Measurements from ENCODE around the gene COL1A2. TPM values are rescaled to one million over a fixed set of nuclear protein-coding genes. Genes with fewer than 3 reads are reported as not detected.

The COL1A2 gene
- total RNA-seq, 1 donor from 2014 or later = 6,748 TPM

GRCh38 chr7:94441138-94441537, 46.4 kb downstream of the COL1A2 start:
- FAIRE-seq (no peak), DNase-seq (ENCODE audit: low read depth) (no peak)
- Mint-ChIP-seq H3K36me3 (ENCODE audit: low read depth, unreplicated experiment) (no peaks in the 10 kb centered on the region), H3K4me3 (ENCODE audit: unreplicated experiment) (peak overlapping the region; percentile 41), H3K27me3 (ENCODE audit: low read depth, unreplicated experiment) (no peaks in the 10 kb centered on the region), H3K27ac (ENCODE audit: unreplicated experiment) (peak overlapping the region; percentile 82), H3K9me3 (ENCODE audit: unreplicated experiment) (no peaks in the 10 kb centered on the region), H3K4me1 (ENCODE audit: low read depth, unreplicated experiment) (peaks cover 19% of the 10 kb centered on the region)
- Histone ChIP-seq H3K79me2 (ENCODE audit: insufficient read depth, low read length) (no peaks in the 10 kb centered on the region), H2AFZ (ENCODE audit: low read depth, low read length) (no peak overlapping the region), H3K36me3 (ENCODE audit: insufficient read depth, low read length) (no peaks in the 10 kb centered on the region), H4K20me1 (ENCODE audit: insufficient read depth, low read length) (no peaks in the 10 kb centered on the region), H3K9me3 (ENCODE audit: insufficient read depth, low read depth, low read length) (no peaks in the 10 kb centered on the region), H3K9ac (ENCODE audit: low read length) (no peak overlapping the region), H3K27me3 (ENCODE audit: insufficient read depth, low read length) (no peaks in the 10 kb centered on the region), H3K4me3 (ENCODE audit: insufficient read depth, low read depth, low read length) (no peak overlapping the region), H3K4me2 (ENCODE audit: low read length) (peak overlapping the region; percentile 60), H3K4me1 (ENCODE audit: insufficient read depth, low read length) (peaks cover 12% of the 10 kb centered on the region), H3K27ac (ENCODE audit: low read depth, low read length) (no peak overlapping the region)
- TF ChIP-seq CTCF (IDR thresholded peaks at IDR 0.05; ENCODE audit: insufficient read depth, low read depth, low read length) (no peak), EZH2 (IDR thresholded peaks at IDR 0.05; ENCODE audit: insufficient read depth, low read length) (no peak)

- FAIRE-seq = no peak
Measured at GRCh38 chr7:94442639-94443038, 47.9 kb downstream of the COL1A2 start.

More at GRCh38 chr7:94442639-94443038, 47.9 kb downstream of the COL1A2 start:
- Histone ChIP-seq H3K9ac (ENCODE audit: low read length) (no peak overlapping the region), H3K4me2 (ENCODE audit: low read length) (no peak overlapping the region), H3K4me1 (ENCODE audit: insufficient read depth, low read length) (peaks cover 12% of the 10 kb centered on the region), H3K27ac (ENCODE audit: low read depth, low read length) (no peak overlapping the region), H3K9me3 (ENCODE audit: insufficient read depth, low read depth, low read length) (no peaks in the 10 kb centered on the region), H2AFZ (ENCODE audit: low read depth, low read length) (no peak overlapping the region), H3K27me3 (ENCODE audit: insufficient read depth, low read length) (no peaks in the 10 kb centered on the region), H4K20me1 (ENCODE audit: insufficient read depth, low read length) (no peaks in the 10 kb centered on the region), H3K36me3 (ENCODE audit: insufficient read depth, low read length) (no peaks in the 10 kb centered on the region), H3K4me3 (ENCODE audit: insufficient read depth, low read depth, low read length) (no peak overlapping the region), H3K79me2 (ENCODE audit: insufficient read depth, low read length) (no peaks in the 10 kb centered on the region)
- DNase-seq (ENCODE audit: low read depth) = no peak
- no peak overlapping the region for H3K27ac Mint-ChIP-seq (ENCODE audit: unreplicated experiment)
- peaks cover 19% of the 10 kb centered on the region for H3K4me1 Mint-ChIP-seq (ENCODE audit: low read depth, unreplicated experiment)
- H3K27me3 Mint-ChIP-seq (ENCODE audit: low read depth, unreplicated experiment) = no peaks in the 10 kb centered on the region
- H3K4me3 Mint-ChIP-seq (ENCODE audit: unreplicated experiment) = no peak overlapping the region
- H3K9me3 Mint-ChIP-seq (ENCODE audit: unreplicated experiment) = no peaks in the 10 kb centered on the region
- H3K36me3 Mint-ChIP-seq (ENCODE audit: low read depth, unreplicated experiment) = no peaks in the 10 kb centered on the region
- TF ChIP-seq EZH2 (IDR thresholded peaks at IDR 0.05; ENCODE audit: insufficient read depth, low read length) (no peak), CTCF (IDR thresholded peaks at IDR 0.05; ENCODE audit: insufficient read depth, low read depth, low read length) (no peak)
